HEK293T (cell line): Measurements from ENCODE around the gene MYOF.

Experiments
- CTCF ChIA-PET: fragments of 350-600 bp; formaldehyde crosslinking; extraction: SDS; loops from one replicate; lab custom pipeline; 2021; ENCODE audit warnings: antibody characterized with exemption, inconsistent platforms; lab: Yijun Ruan, JAX
- POLR2A ChIA-PET: fragments of 350-600 bp; formaldehyde crosslinking; extraction: SDS; loops from one replicate; lab custom pipeline; 2020; ENCODE audit warnings: antibody characterized with exemption, inconsistent platforms; lab: Yijun Ruan, JAX
- DNase-seq: peaks from one replicate; pipeline ENCODE4 v3.0.0; 2012; ENCODE audit warnings: mixed read lengths; ENCODE audit errors: extremely low spot score
- ARNT ChIP-seq: fragments of 450-650 bp; IDR thresholded peaks from 2 replicates; pipeline ENCODE4 v1.6.1; 2017; ENCODE audit warnings: mild to moderate bottlenecking
- BHLHE40 ChIP-seq: fragments of 450-650 bp; IDR thresholded peaks from 2 replicates; pipeline ENCODE4 v1.6.1; 2016; ENCODE audit warnings: mild to moderate bottlenecking, moderate library complexity, borderline replicate concordance
- CTBP1 ChIP-seq: fragments of 450-650 bp; IDR thresholded peaks from 2 replicates; pipeline ENCODE4 v1.6.1; 2016; ENCODE audit warnings: borderline replicate concordance
- ELF4 ChIP-seq: fragments of 450-650 bp; IDR thresholded peaks from 2 replicates; pipeline ENCODE4 v1.6.1; 2017; ENCODE audit warnings: antibody characterized with exemption
- FOXA1 ChIP-seq: fragments of 450-650 bp; IDR thresholded peaks from 2 replicates; pipeline ENCODE4 v1.6.1; 2016; ENCODE audit warnings: mild to moderate bottlenecking
- FOXK2 ChIP-seq: fragments of 450-650 bp; IDR thresholded peaks from 2 replicates; pipeline ENCODE4 v1.6.1; 2016; ENCODE audit warnings: mild to moderate bottlenecking
- FOXM1 ChIP-seq: fragments of 450-650 bp; IDR thresholded peaks from 2 replicates; pipeline ENCODE4 v1.6.1; 2017; ENCODE audit warnings: mild to moderate bottlenecking, borderline replicate concordance
- HDGF ChIP-seq: fragments of 450-650 bp; IDR thresholded peaks from 2 replicates; pipeline ENCODE4 v1.6.1; 2017; ENCODE audit warnings: antibody characterized with exemption, borderline replicate concordance
- L3MBTL2 ChIP-seq: fragments of 450-650 bp; conservative IDR thresholded peaks from 2 replicates; pipeline ENCODE4 v1.6.1; 2016; ENCODE audit warnings: mild to moderate bottlenecking
- LEF1 ChIP-seq: fragments of 450-650 bp; IDR thresholded peaks from 2 replicates; pipeline ENCODE4 v1.6.1; 2017; ENCODE audit warnings: mild to moderate bottlenecking, borderline replicate concordance
- NFRKB ChIP-seq: fragments of 450-650 bp; IDR thresholded peaks from 2 replicates; pipeline ENCODE4 v1.6.1; 2016; ENCODE audit warnings: mild to moderate bottlenecking, moderate library complexity
- SP1 ChIP-seq: fragments of 450-650 bp; IDR thresholded peaks from 2 replicates; pipeline ENCODE4 v1.6.1; 2017
- SUZ12 ChIP-seq: fragments of 450-650 bp; IDR thresholded peaks from 2 replicates; pipeline ENCODE4 v1.6.1; 2016; ENCODE audit warnings: mild to moderate bottlenecking
- TARDBP ChIP-seq: fragments of 450-650 bp; IDR thresholded peaks from 2 replicates; pipeline ENCODE4 v1.6.1; 2016
- ZNF384 ChIP-seq: fragments of 450-650 bp; IDR thresholded peaks from 2 replicates; pipeline ENCODE4 v1.6.1; 2016
- TF ChIP-seq, protein P1 (sequence below): fragments of 450-650 bp; IDR thresholded peaks from 2 replicates; pipeline ENCODE4 v1.6.1; 2016

MYOF gene

GRCh38 chr10:93495654-93496321, 13.7 kb upstream of the MYOF start:
- TF ChIP-seq ELF4 (no peak), HDGF (no peak), FOXM1 (no peak), FOXK2 (no peak), NFRKB (no peak), L3MBTL2 (peak; percentile 32; the same call in 1 of the 2 replicates), ZNF384 (no peak), SP1 (no peak), ARNT (0 out of 2 replicates have a peak, but pooled peaks have one; percentile 24), TARDBP (no peak), SUZ12 (no peak), LEF1 (no peak; the same call in 1 of the 2 replicates), FOXA1 (no peak), BHLHE40 (no peak), CTBP1 (no peak)
- TF ChIP-seq, protein P1, sequence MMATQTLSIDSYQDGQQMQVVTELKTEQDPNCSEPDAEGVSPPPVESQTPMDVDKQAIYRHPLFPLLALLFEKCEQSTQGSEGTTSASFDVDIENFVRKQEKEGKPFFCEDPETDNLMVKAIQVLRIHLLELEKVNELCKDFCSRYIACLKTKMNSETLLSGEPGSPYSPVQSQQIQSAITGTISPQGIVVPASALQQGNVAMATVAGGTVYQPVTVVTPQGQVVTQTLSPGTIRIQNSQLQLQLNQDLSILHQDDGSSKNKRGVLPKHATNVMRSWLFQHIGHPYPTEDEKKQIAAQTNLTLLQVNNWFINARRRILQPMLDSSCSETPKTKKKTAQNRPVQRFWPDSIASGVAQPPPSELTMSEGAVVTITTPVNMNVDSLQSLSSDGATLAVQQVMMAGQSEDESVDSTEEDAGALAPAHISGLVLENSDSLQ: no peak
- CTCF ChIA-PET: interaction anchor here (1.0 to 1.6 kb wide), 3 partner anchors 13 to 119 kb away, joined by 3 to 6 read pairs (median 5); partner anchors contain the start of gene MYOF
- POLR2A ChIA-PET: interaction anchor here (0.7 to 1.8 kb wide), 11 partner anchors 8 to 119 kb away, joined by 3 to 19 read pairs (median 4); partner anchors contain the start of gene MYOF
- peak; percentile 67 for DNase-seq

GRCh38 chr10:93494494-93494893, 12.4 kb upstream of the MYOF start:
- CTCF ChIA-PET: interaction anchor here (1.3 kb wide), 1 partner anchor 12 kb away, joined by 7 read pairs; the partner anchor contains the start of gene MYOF
- DNase-seq: no peak
- POLR2A ChIA-PET: no interaction called here
- TF ChIP-seq L3MBTL2 (no peak), FOXK2 (no peak), ELF4 (no peak), TARDBP (no peak), CTBP1 (no peak), HDGF (no peak), SUZ12 (no peak), SP1 (no peak), FOXM1 (no peak), FOXA1 (no peak), LEF1 (no peak), ARNT (no peak), NFRKB (no peak), BHLHE40 (no peak), ZNF384 (no peak)
- TF ChIP-seq, protein P1: no peak

GRCh38 chr10:93493162-93493561, 11.0 kb upstream of the MYOF start:
- ChIA-PET CTCF (no interaction called here), POLR2A (interaction anchor here (1.0 kb wide), 1 partner anchor 56 kb away, joined by 3 read pairs; no protein-coding TSS in a partner anchor)
- no peak for TF ChIP-seq LEF1
- DNase-seq: peak; percentile 22

GRCh38 chr10:93491602-93492121, 9.5 kb upstream of the MYOF start:
- ChIA-PET CTCF (interaction anchor here (1.2 to 3.0 kb wide), 2 partner anchors 10 to 115 kb away, joined by 3 to 14 read pairs; partner anchors contain the start of gene MYOF), POLR2A (no interaction called here)
- TF ChIP-seq TARDBP: no peak
- no peak for TF ChIP-seq FOXA1
- no peak for TF ChIP-seq NFRKB
- no peak for TF ChIP-seq SUZ12
- no peak for TF ChIP-seq ARNT
- TF ChIP-seq, protein P1: no peak
- TF ChIP-seq CTBP1: no peak
- no peak for TF ChIP-seq FOXK2
- TF ChIP-seq ZNF384: no peak
- no peak for TF ChIP-seq LEF1
- TF ChIP-seq FOXM1: no peak
- no peak for TF ChIP-seq L3MBTL2
- TF ChIP-seq SP1: no peak
- TF ChIP-seq HDGF: no peak
- no peak for TF ChIP-seq BHLHE40
- no peak for DNase-seq

DNA sequence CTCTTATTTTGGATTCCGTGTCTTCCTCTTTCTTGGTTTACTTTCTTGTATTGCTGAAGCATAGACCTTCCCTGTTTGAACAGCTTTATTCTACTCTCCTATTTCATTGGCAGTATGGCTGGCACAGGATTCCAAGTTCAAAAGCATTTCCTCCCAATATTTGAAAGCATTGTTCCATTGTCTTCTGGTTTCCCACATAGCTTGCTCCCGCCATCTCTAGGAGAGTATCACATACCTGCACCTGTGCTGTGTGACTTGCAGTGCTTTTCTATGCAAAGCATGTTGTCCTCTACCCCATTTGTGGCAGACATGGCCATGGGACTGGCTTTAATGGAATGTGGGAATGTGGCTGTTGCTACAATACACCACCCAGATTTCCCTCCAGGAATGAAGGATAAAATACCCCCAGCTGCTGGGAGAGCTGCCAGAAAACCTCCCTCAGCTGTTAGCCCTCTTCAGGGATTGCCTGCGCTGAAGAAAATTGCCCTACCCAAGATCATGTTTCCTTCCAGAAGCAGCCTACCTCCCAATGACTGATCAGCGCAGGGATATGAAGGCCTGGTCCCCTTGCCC, 6.9 kb upstream of the MYOF start:
- POLR2A ChIA-PET: no interaction called here
- no peak for DNase-seq
- no peak for TF ChIP-seq LEF1
- no peak for TF ChIP-seq FOXK2
- no peak for TF ChIP-seq ZNF384
- TF ChIP-seq FOXA1: no peak
- no peak for TF ChIP-seq TARDBP
- TF ChIP-seq BHLHE40: no peak
- TF ChIP-seq SUZ12: no peak
- no peak for TF ChIP-seq NFRKB
- TF ChIP-seq SP1: no peak
- CTCF ChIA-PET: interaction anchor here (3.0 kb wide), 1 partner anchor 113 kb away, joined by 14 read pairs; no protein-coding TSS in a partner anchor

- POLR2A ChIA-PET: interaction anchor here (0.7 kb wide), 1 partner anchor 123 kb away, joined by 3 read pairs; no protein-coding TSS in a partner anchor
- TF ChIP-seq ARNT: no peak
- TF ChIP-seq L3MBTL2: no peak
- TF ChIP-seq LEF1: no peak
- TF ChIP-seq SUZ12: no peak
- no peak for TF ChIP-seq BHLHE40
- TF ChIP-seq ZNF384: no peak
- TF ChIP-seq CTBP1: no peak
- no peak for TF ChIP-seq HDGF
- CTCF ChIA-PET: interaction anchor here (0.7 to 1.5 kb wide), 2 partner anchors 110 to 195 kb away, joined by 4 to 6 read pairs; no protein-coding TSS in a partner anchor
- DNase-seq: no peak
Measured at GRCh38 chr10:93485690-93486089, 3.6 kb upstream of the MYOF start.
